Effector CD8-positive, alpha-beta T cell (primary cell): ENCODE results near the gene SFRP2.

Experiments
- DNase-seq: peaks from one replicate; lab custom pipeline; 2025; lab: John Stamatoyannopoulos, UW

Gene SFRP2

DNA sequence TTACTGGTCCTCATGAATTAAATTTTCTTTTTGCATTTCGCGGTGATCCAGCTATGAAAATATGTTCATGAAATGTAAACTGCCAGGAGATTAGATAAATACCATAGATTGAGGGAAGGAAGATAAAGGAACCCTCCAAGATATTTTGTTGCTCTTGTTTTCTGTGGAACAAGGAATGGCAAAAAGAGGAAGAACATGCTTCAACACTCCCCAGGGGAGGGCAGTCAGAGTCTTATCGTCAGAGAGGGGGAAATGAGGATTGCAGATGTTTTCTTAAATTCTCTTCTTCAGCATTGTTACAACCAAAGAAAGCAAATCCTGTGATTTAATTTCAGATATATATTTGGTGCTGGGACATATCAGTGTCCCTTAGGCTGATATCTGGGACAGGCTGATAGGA lies 9.5 kb upstream of the SFRP2 start:
- DNase-seq, result no peak

- no peak for DNase-seq
Observed at GRCh38 chr4:153794006-153794405, 5.1 kb upstream of the SFRP2 start.

DNA sequence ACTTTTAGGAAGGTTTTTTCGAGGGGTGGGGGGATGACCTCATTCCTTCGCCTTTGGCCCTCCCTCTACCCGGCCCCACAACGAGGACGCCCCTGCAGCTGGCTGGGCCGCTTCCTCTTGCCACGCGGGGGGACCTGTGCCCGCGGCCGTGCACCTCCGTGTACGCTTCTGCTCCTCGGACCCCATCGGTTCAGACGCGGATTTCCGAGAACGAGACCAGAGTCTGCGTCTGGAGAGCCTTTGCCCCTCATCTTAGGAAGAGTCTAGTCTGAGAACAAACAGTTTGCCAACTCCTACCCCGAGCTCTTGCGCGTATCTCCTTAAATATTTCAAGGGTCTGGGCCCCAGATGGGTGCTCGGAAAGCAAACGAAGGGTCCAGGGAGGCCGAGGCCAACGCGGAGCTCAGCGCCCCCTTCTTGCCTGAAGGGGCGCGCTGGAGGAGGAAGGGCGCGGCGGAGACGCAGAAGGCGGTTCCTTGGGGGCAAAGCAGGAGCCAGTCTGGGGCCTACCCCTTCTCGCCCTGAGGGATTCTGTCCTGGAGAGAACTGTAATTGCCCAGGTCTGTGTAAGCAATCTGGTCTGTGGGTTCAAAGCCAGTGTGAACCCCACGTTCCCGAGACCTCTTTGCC lies 3.9 kb upstream of the SFRP2 start:
- DNase-seq, result no peak

GRCh38 chr4:153791746-153792617 lies 3.1 kb upstream of the SFRP2 start:
- DNase-seq, result no peak

DNA sequence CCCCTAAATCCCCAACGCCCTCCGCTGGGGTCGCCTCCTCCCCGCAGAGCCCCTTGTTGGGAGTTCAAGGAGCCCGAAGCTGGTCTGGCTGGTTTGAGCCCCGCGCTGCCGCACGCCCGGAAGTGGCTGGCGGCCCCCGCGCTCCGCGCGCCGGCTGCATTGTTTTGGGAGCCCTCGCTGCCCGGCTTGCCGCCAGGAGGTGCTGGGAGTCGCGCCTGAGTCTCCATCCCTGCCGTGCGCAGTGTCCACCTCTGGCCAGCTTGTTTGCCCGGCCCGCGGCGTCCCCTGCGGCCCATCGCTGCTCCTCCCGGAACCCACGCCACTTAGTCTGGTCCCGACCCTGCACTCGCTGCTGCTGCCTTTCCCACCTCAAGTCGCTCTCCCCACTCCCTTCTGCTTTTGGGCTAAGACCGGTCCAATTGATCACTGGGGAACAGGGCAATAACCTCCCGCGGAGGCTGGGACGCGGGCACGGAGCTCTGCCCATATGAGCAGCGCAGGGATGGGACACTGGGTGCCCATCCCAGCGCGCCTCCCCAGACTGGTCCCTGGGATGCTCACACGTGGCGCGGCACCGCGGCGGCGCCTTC lies 2.2 kb upstream of the SFRP2 start:
- DNase-seq, result no peak

DNA sequence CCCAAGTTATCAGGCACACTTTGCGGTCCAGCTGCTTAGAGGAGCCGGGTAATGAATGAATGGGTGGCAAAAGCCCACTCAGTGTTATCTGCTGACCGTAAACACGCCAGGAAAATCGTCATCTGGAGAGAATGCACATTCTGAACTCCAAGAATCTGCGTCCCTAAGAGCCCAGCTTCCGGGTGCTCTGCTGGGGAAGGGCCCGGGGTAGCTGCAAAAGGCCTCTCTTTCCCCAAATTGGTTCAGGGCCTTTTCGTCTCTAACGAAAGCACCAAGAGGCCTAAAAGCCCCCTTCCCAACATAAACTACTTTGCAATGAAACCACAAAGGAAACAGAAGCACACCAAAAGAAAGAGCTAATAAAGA lies 1.6 kb upstream of the SFRP2 start:
- DNase-seq, result no peak

GRCh38 chr4:153789741-153790499 lies 1.0 kb upstream of the SFRP2 start:
- DNase-seq, result no peak

GRCh38 chr4:153788051-153788412 lies 851 bp downstream of the SFRP2 start:
- DNase-seq, result no peak

GRCh38 chr4:153787575-153787974 lies 1.3 kb downstream of the SFRP2 start:
- no peak for DNase-seq

GRCh38 chr4:153787061-153787560 lies 1.8 kb downstream of the SFRP2 start:
- DNase-seq, result no peak

- DNase-seq, result no peak
Observed at GRCh38 chr4:153785910-153786721, 2.8 kb downstream of the SFRP2 start.

GRCh38 chr4:153784166-153784699 lies 4.7 kb downstream of the SFRP2 start:
- no peak for DNase-seq

DNA sequence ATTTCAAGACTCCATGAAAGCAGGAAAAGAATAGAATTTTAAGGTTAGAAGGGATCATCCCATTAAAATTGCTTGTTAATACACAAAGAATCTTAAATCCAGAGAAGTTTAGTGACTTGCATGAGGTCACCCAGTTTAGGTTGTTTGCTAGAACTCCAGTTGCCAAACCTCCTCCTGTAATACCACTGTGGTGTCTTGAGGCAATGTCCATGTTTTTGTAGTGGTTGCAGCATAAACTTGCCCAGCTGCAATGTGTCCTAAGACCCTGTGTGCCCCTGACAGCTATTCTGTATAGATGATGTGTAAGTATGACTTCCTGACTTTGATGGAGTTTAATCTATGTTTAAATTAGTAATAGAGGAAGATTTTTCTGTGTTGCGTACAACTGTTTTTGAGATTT lies 6.3 kb downstream of the SFRP2 start:
- DNase-seq, result no peak

GRCh38 chr4:153781717-153782416 lies 7.0 kb downstream of the SFRP2 start:
- no peak for DNase-seq

DNA sequence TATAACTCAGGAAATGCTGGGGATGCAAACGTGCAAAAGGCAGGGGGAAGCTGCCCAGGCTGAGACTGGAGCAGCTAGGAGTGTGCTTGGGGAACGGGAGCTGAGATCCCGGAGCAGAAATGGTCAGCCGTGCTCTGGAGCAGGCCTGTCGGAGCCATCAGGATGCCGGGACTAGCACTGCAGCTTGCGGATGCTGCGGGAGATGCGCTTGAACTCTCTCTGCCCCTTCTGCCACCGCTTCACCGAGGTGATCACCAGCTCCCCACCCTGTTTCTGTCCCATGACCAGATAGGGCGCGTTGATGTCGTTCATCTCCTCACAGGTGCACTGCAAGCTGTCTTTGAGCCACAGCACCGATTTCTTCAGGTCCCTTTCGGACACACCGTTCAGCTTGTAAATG lies 7.6 kb downstream of the SFRP2 start:
- DNase-seq, result no peak

GRCh38 chr4:153780876-153781275 lies 8.0 kb downstream of the SFRP2 start:
- no peak for DNase-seq

- no peak for DNase-seq
Observed at GRCh38 chr4:153780221-153780620, 8.7 kb downstream of the SFRP2 start.

GRCh38 chr4:153778383-153778782 lies 10.5 kb downstream of the SFRP2 start:
- no peak for DNase-seq

DNA sequence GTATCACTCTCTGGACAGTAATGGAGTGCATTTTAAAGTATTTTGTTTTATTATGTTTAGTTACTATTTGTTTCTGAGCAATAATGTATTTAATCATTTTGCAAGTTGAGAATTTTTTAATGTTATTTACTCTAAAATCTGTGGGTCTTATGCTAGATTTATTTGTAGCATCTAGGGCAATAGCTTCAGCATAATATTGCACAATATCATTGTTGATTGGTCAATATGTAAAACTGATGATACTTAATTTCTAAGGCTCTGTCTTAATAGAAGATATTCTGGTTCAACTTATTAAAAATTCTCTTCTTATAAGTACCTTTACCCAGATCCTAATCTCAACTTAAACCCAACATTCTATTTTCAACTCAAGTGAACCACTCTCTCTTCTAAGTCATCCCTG lies 11.5 kb downstream of the SFRP2 start:
- DNase-seq, result no peak

- no peak for DNase-seq
Observed at GRCh38 chr4:153776601-153777000, 12.3 kb downstream of the SFRP2 start.
